NT2/D1 (cell line): Measurements from ENCODE around the gene APC.

Experiments
- SUZ12 ChIP-seq: IDR thresholded peaks from 2 replicates; pipeline ENCODE4 v1.6.1; 2011; ENCODE audit not compliant: insufficient read length, insufficient read depth; ENCODE audit errors: extremely low read depth
- YY1 ChIP-seq: IDR thresholded peaks from 2 replicates; pipeline ENCODE4 v1.6.1; 2011; ENCODE audit not compliant: insufficient read length, insufficient read depth
- ZNF274 ChIP-seq: IDR thresholded peaks from 2 replicates; pipeline ENCODE4 v1.6.1; 2011; ENCODE audit warnings: mild to moderate bottlenecking, low read depth, low read length

DNA sequence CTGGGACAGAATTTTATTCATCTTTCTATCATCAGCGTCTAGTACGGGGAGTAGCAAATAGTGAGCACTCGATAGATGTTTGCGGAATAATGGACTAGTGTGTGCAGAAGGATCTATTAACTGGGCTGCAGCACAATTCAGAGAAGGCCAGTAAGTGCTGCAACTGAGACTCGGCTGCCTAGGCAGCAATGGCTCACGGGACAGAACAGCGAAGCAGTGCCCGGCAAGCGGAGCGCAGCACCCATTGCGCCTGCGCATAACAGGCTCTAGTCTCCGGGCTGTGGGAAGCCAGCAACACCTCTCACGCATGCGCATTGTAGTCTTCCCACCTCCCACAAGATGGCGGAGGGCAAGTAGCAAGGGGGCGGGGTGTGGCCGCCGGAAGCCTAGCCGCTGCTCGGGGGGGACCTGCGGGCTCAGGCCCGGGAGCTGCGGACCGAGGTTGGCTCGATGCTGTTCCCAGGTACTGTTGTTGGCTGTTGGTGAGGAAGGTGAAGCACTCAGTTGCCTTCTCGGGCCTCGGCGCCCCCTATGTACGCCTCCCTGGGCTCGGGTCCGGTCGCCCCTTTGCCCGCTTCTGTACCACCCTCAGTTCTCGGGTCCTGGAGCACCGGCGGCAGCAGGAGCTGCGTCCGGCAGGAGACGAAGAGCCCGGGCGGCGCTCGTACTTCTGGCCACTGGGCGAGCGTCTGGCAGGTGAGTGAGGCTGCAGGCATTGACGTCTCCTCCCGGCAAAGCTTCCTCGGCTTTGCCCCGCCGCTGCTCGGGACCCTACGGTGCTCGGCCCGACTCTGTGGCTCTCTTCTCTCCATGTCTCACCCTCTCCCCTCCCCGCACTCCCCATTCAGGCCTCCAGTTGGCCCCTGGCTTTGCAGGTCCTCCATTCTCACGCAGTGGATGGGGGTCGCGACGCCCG is 30.2 kb upstream of the APC start:
- TF ChIP-seq YY1 (peak; percentile 79), ZNF274 (no peak), SUZ12 (no peak)
